Measurements from ENCODE around the gene NEURL1. TPM values are rescaled to one million over a fixed set of nuclear protein-coding genes. Genes with fewer than 3 reads are reported as not detected.
A peak's percentile ranks its signal among the peaks of the same experiment; 100 is the strongest.

Gene NEURL1
- total and polyA plus RNA-seq, 10 of the 15 experiments (the other 5 are each of a cell fraction or from before 2014, with no cell fraction given): 0.02 to 0.05 (median 0.05) TPM; not detected in 6

- POLR2A ChIA-PET: no interaction called here
- peaks cover 5% of the 10 kb centered on the region in 2 experiments; a peak in 3 of 4 replicates for H3K36me3 ChIP-seq (ENCODE audit: control insufficient read depth in 2 of 2, insufficient read depth in 2 of 2, low read length in 1 of 2)
- H3K79me2 ChIP-seq (ENCODE audit: control insufficient read depth, insufficient read depth, low read length): no peaks in the 10 kb centered on the region
- H3K4me2 ChIP-seq (ENCODE audit: control insufficient read depth, insufficient read depth): no peak overlapping the region
- H3K27me3 ChIP-seq (replicated peaks in 1 of 2; ENCODE audit: control insufficient read depth in 2 of 2, insufficient read depth in 2 of 2, low read length in 1 of 2): no peaks in the 10 kb centered on the region
- TF ChIP-seq, protein P1, sequence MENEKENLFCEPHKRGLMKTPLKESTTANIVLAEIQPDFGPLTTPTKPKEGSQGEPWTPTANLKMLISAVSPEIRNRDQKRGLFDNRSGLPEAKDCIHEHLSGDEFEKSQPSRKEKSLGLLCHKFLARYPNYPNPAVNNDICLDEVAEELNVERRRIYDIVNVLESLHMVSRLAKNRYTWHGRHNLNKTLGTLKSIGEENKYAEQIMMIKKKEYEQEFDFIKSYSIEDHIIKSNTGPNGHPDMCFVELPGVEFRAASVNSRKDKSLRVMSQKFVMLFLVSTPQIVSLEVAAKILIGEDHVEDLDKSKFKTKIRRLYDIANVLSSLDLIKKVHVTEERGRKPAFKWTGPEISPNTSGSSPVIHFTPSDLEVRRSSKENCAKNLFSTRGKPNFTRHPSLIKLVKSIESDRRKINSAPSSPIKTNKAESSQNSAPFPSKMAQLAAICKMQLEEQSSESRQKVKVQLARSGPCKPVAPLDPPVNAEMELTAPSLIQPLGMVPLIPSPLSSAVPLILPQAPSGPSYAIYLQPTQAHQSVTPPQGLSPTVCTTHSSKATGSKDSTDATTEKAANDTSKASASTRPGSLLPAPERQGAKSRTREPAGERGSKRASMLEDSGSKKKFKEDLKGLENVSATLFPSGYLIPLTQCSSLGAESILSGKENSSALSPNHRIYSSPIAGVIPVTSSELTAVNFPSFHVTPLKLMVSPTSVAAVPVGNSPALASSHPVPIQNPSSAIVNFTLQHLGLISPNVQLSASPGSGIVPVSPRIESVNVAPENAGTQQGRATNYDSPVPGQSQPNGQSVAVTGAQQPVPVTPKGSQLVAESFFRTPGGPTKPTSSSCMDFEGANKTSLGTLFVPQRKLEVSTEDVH (IDR thresholded peaks at IDR 0.05; ENCODE audit: low read depth, partially characterized antibody): no peak
- TF ChIP-seq SMC3 (IDR thresholded peaks at IDR 0.05; ENCODE audit: borderline replicate concordance, low read length): peak; percentile 47; the same call in 1 of the 2 replicates
- TF ChIP-seq RAD21 (IDR thresholded peaks at IDR 0.05; ENCODE audit: insufficient read depth, low read depth, low read length): peak; percentile 57
- TF ChIP-seq, protein P2, sequence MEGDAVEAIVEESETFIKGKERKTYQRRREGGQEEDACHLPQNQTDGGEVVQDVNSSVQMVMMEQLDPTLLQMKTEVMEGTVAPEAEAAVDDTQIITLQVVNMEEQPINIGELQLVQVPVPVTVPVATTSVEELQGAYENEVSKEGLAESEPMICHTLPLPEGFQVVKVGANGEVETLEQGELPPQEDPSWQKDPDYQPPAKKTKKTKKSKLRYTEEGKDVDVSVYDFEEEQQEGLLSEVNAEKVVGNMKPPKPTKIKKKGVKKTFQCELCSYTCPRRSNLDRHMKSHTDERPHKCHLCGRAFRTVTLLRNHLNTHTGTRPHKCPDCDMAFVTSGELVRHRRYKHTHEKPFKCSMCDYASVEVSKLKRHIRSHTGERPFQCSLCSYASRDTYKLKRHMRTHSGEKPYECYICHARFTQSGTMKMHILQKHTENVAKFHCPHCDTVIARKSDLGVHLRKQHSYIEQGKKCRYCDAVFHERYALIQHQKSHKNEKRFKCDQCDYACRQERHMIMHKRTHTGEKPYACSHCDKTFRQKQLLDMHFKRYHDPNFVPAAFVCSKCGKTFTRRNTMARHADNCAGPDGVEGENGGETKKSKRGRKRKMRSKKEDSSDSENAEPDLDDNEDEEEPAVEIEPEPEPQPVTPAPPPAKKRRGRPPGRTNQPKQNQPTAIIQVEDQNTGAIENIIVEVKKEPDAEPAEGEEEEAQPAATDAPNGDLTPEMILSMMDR (IDR thresholded peaks at IDR 0.05 in 2 of 3, conservative IDR thresholded peaks at IDR 0.05 in 1 of 3; ENCODE audit: control insufficient read depth in 2 of 3, extremely low read depth in 1 of 3, insufficient read depth in 1 of 3, low read depth in 3 of 3, low read length in 3 of 3): peak; percentile 42 to 66 (median 46); a peak in 5 of 6 replicates
- TF ChIP-seq EP300 (IDR thresholded peaks at IDR 0.05; ENCODE audit: borderline replicate concordance in 1 of 2, control insufficient read depth in 1 of 2, low read depth in 2 of 2, low read length in 2 of 2): no peak
- TF ChIP-seq SUPT20H (IDR thresholded peaks at IDR 0.05; ENCODE audit: borderline replicate concordance, control insufficient read depth, low read depth, low read length): no peak
- FAIRE-seq (peak; percentile 73), ATAC-seq (peak; percentile 48; the same call in 2 of the 3 replicates), DNase-seq (ENCODE audit: low read depth, low spot score) (no peak)
- 77% methylated on average over 7 of the region's 7 CpGs for WGBS (ENCODE audit: insufficient coverage, insufficient replicate concordance, low lambda C conversion rate, missing lambda C conversion rate)
- no peak overlapping the region for H3K9ac ChIP-seq (ENCODE audit: control insufficient read depth, insufficient read depth, low read length)
- no peaks in the 10 kb centered on the region for H3K4me1 ChIP-seq (ENCODE audit: control insufficient read depth, insufficient read depth, low read length)
- H3K27ac ChIP-seq (ENCODE audit: control insufficient read depth, insufficient read depth): no peak overlapping the region
- no peaks in the 10 kb centered on the region for H3K9me3 ChIP-seq (replicated peaks; ENCODE audit: control insufficient read depth, insufficient read depth, low read length)
- SMC1A ChIA-PET (ENCODE audit: uncharacterized antibody, unreplicated experiment): interaction anchor here (0.7 to 1.1 kb wide), 3 partner anchors 81 to 88 kb away, joined by 3 to 6 read pairs (median 4); no protein-coding TSS in a partner anchor
- intact Hi-C loops (cut with micrococcal nuclease; ENCODE audit: unreplicated experiment): loop anchor here (10.0 kb wide), 1 partner anchor 184 kb away; no protein-coding TSS in a partner anchor
- H3K4me3 ChIP-seq: no peak overlapping the region
- BruUV-seq (replicated peaks): no TSS peak
- no peak overlapping the region for H2AFZ ChIP-seq (ENCODE audit: control insufficient read depth, low read depth, low read length)
- RAD21 ChIA-PET (ENCODE audit: unreplicated experiment): no interaction called here
- in situ Hi-C loops (cut with MboI): no loop called here
- CTCF ChIA-PET: interaction anchor here (0.6 to 1.8 kb wide), 5 partner anchors 14 to 123 kb away, joined by 3 to 4 read pairs (median 4); no protein-coding TSS in a partner anchor
- no peaks in the 10 kb centered on the region for H4K20me1 ChIP-seq (ENCODE audit: control insufficient read depth, insufficient read depth)
Measured at GRCh38 chr10:103598654-103599115, 105.2 kb downstream of the NEURL1 start.

Data from GM12878 (cell line).